Effector memory CD4-positive, alpha-beta T cell (primary cell): ENCODE results near the gene SLC40A1.

Experiments
- DNase-seq, 3 donors: peaks; one replicate each; pipeline ENCODE4 v3.0.0-alpha.2; 2020
- H3K27ac ChIP-seq: 2 replicates; pipeline ENCODE4 v1.7.0; 2013; ENCODE audit warnings: mild to moderate bottlenecking, low read length, moderate library complexity; ENCODE audit not compliant: insufficient read depth, poor library complexity, severe bottlenecking
- H3K27me3 ChIP-seq: replicated peaks from 2 replicates; pipeline ENCODE4 v1.7.0; 2013; ENCODE audit warnings: mild to moderate bottlenecking, low read length; ENCODE audit not compliant: insufficient read depth, control insufficient read depth, poor library complexity, severe bottlenecking
- H3K36me3 ChIP-seq: 2 replicates; pipeline ENCODE4 v1.7.0; 2013; ENCODE audit warnings: mild to moderate bottlenecking, low read length, moderate library complexity; ENCODE audit not compliant: control insufficient read depth, insufficient read depth
- H3K4me1 ChIP-seq: 2 replicates; pipeline ENCODE4 v1.7.0; 2013; ENCODE audit warnings: low read length, mild to moderate bottlenecking; ENCODE audit not compliant: control insufficient read depth, insufficient read depth, poor library complexity, severe bottlenecking
- H3K4me3 ChIP-seq: 2 replicates; pipeline ENCODE4 v1.7.0; 2013; ENCODE audit warnings: low read length, low read depth, mild to moderate bottlenecking; ENCODE audit not compliant: insufficient read depth, poor library complexity, severe bottlenecking
- H3K9me3 ChIP-seq: 2 replicates; pipeline ENCODE4 v1.7.0; 2013; ENCODE audit warnings: mild to moderate bottlenecking, low read length, moderate library complexity; ENCODE audit not compliant: control insufficient read depth

Gene SLC40A1

DNA sequence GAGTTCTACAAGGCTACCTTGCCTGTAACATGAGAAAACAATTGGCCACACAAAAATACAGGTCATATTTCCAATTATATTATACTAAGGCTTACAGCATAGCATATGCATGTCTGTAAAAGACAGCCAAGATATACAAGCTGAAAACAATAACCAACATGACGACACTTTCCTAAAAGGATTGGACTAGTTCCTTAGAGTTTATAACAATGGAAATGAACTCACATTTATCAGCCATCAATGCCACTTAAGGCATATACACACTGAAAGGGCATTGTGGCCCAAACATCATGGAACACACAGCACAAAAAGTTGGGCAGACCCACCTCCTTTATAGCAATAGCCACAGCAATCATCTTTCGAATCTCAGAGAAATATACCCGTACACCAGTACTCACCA is 52.0 kb downstream of the SLC40A1 start:
- DNase-seq: no peak
- Histone ChIP-seq H3K36me3 (no peaks in the 10 kb centered on the region), H3K9me3 (no peaks in the 10 kb centered on the region)

DNA sequence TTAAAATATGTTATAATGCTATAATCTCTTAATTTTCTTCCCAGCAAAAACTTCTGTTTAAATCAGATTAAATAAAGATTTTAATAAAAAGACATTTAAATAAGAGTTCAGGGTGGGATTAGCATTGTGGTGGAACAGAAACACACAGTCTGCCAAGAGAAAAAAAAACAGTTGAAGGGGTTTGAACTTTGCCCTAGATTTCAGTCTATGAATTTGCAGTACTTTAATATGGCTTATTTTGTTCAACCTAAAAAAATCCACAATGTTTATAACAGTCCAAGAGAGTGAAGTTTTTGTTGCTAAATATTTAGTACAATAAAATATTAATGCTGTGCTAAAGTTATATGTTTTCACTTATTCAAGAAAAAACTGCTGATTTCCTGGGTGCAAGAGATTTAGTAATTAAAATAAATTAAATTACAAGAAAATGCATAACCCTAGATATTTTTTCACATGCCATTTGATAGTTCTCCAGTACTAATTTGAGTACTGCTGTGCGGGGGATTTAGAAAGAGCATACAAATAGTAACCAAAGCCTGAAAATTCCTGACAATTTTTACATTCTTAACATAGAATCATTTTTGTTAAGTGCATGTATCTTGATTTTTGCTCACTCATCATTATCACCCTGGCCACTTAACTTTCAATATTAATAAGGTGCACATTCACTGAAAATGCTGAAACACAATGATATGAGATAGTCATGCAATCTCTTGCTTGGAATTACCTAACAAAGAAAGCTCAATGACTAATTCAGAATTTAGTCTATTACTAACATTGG is 52.6 kb downstream of the SLC40A1 start:
- Histone ChIP-seq H3K27ac (no peak overlapping the region), H3K9me3 (no peaks in the 10 kb centered on the region), H3K36me3 (no peaks in the 10 kb centered on the region), H3K27me3 (no peaks in the 10 kb centered on the region), H3K4me1 (no peaks in the 10 kb centered on the region), H3K4me3 (no peak overlapping the region)
- no peak for DNase-seq

More for the DNA sequence above, 52.0 kb downstream of the SLC40A1 start:
- Histone ChIP-seq H3K4me1 (no peaks in the 10 kb centered on the region), H3K27me3 (no peaks in the 10 kb centered on the region), H3K27ac (no peak overlapping the region), H3K4me3 (no peak overlapping the region)

DNA sequence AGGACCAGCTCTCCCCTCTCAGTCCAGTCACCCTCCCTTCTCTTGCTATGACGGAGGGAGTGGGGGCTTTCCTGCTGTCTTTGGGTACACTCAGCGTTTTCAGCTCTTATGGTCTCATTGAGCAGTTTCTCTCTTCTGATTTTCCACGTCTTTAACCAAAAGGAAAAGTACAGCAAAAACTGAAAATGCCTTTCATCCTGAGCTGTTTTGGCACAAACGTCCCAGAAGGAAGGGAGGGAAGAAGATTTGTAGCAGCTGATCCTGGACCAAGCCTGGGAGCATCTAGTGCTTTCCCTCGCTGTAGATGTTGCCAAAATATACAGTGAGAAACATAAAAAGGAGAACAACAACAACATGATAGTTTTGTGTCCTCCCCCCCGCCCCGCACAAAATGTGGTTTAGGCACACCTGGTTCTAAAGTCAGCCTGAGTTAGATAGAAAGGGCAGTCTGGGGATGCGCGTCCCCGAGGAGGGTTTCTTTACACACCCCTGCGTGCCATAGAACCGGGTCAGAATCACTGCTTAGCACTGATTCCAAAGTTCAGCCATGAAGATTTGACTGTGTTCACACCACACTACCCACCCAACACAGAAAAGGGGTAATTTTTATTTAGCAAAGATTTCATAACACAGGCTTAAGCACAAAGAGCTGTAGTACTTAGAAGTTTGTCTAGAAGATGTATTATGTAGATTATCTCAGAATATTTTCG is 53.4 kb downstream of the SLC40A1 start:
- H3K36me3 ChIP-seq: no peaks in the 10 kb centered on the region
- H3K4me1 ChIP-seq: no peaks in the 10 kb centered on the region
- DNase-seq: no peak
- H3K27me3 ChIP-seq: no peaks in the 10 kb centered on the region
- H3K27ac ChIP-seq: no peak overlapping the region
- no peak overlapping the region for H3K4me3 ChIP-seq
- no peaks in the 10 kb centered on the region for H3K9me3 ChIP-seq

DNA sequence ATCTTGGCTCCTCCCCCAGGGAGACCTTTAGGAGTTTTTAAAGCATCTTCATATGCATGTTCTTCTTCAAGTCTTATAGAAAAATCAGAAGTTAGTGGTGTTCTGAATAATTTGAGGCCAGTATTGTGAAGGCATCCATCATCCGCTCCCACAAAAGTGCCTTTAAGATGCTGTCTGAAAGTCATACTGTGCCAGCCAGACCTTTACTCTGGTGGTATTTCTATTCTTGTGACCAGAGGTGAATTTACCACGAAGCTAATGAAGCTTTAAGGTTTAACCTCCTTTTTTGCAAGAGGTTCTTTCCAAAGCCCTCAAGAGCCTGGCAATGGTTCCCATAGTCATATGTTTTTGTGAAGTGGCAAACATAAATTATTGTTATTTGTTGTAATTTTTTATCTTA is 54.3 kb downstream of the SLC40A1 start:
- Histone ChIP-seq H3K27me3 (no peaks in the 10 kb centered on the region), H3K4me1 (no peaks in the 10 kb centered on the region), H3K4me3 (no peak overlapping the region), H3K27ac (no peak overlapping the region), H3K9me3 (no peaks in the 10 kb centered on the region), H3K36me3 (no peaks in the 10 kb centered on the region)
- no peak for DNase-seq

DNA sequence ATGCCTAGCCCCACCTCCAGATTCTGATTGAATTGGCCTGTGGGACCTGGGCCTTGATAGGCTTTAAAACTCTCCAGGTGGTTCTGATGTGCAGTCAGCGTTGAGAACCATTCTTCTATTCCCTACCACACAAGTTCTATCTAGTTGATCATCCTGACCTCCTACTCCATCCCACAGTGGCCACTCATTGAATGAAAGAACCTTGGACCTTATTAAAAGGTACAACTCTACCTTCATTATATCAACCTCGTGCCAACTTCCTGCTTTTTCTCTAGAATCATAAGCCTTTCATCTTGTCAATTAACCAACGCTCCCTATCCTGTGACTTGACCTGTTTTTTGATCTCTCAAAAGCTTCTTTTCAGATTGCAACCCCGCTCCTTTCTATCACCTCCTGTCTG is 55.8 kb downstream of the SLC40A1 start:
- H3K4me3 ChIP-seq: no peak overlapping the region
- no peaks in the 10 kb centered on the region for H3K9me3 ChIP-seq
- H3K36me3 ChIP-seq: no peaks in the 10 kb centered on the region
- no peak for DNase-seq
- no peaks in the 10 kb centered on the region for H3K4me1 ChIP-seq
- H3K27me3 ChIP-seq: no peaks in the 10 kb centered on the region
- no peak overlapping the region for H3K27ac ChIP-seq

DNA sequence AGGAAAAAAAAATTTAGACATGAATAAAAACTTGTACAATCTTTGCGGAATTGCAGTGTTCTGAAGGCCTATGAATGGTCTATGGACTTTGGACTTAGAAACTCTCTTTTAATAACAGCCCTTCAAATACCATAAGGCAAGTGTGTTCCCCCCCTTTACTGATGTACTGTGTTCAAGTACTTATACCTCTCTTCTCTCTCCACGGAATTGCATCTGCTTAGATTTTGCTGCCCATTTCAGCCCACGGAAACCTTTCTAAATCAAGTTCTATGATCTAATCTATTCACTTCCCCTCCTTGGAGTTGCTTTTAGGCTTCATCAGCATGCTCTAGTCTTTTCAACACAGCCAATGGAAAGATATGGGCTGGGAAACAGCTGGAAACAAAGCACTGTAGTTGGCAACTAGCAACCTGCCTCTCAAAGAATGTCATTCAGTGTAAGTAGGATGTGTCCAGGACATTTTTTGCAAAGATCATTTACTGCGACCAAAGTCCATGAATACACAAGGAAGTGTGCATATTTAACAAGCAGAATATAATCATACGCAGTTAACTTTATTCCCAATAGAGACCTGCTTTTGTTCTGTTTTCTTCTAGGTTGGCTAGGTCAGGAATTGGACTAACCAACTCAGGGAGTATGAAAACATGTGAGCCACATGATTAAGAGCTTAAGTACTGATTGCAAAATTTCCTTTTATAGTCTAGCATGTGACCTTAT is 58.0 kb downstream of the SLC40A1 start:
- Histone ChIP-seq H3K27ac (no peak overlapping the region), H3K9me3 (no peaks in the 10 kb centered on the region), H3K36me3 (no peaks in the 10 kb centered on the region), H3K4me3 (no peak overlapping the region), H3K27me3 (no peaks in the 10 kb centered on the region), H3K4me1 (no peaks in the 10 kb centered on the region)
- no peak for DNase-seq

DNA sequence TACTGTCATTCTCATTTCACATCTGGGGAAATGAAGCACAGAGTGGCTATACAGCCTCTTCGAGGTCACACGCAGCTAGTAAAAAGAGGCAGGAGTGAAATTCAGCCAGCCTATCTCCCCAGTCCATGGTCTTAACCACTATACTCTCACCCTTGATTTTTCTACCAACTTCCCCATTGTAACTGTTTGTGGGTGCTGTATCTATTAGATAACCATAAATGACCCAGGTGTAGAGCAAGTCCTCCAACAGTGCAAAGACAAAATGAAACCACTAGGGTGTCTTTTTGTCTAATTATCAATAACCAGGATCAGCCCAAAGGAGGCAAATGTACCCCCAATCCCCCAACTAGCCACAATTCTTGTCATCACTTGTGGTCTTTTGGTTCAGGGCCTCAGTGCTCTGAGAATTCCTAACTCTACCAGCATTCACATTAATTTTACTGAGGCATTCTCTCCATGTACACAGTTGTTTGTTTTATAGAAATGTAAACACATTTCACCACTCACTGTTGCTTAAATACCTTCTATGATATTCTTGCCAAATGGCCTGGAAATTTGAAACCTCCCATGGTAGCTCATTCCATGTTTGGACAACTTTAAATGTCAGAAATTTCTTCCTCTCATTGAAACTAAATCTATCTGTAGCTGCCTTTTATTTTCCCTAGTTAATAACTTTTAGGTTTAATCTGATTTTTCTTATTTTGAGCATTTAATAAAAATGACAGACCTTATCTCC is 58.7 kb downstream of the SLC40A1 start:
- no peak for DNase-seq
- H3K4me3 ChIP-seq: no peak overlapping the region
- no peaks in the 10 kb centered on the region for H3K4me1 ChIP-seq
- no peak overlapping the region for H3K27ac ChIP-seq
- H3K9me3 ChIP-seq: no peaks in the 10 kb centered on the region
- no peaks in the 10 kb centered on the region for H3K27me3 ChIP-seq
- no peaks in the 10 kb centered on the region for H3K36me3 ChIP-seq

DNA sequence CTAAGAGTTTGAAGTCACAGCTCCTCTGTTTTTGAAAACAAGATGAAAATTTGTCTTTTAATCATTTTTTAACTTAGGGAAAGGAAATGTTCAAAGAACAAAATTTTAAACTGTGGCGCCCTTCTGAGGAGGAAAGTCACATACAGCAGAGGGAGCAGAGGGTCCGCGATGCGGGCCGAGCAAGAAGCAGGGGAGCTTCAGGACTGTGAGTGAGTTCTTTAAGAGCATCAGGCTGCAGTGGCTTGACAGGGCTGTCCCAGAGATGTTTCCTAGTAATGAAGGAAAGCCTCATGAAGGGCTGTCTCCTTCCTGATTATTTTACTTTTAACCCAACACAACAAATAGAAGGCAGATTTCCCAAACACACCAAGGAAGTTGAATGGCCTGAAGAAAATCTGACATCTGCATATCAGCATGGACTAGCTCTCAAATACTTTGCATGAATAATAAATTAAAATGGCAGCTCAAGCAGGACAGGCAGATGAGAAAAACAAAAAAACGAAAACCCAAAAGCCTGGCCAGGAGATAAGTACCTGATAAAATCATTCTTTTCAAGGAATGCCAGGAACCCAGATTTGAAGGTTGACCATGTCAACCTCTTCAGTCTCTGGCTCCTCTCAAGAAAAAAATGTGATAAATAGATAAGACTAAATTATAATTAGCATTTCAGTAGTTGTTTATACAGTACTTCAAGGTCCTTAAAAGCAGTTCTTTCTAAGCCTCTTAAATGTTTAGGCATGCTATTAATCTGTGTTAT is 60.8 kb downstream of the SLC40A1 start:
- H3K9me3 ChIP-seq: no peaks in the 10 kb centered on the region

DNA sequence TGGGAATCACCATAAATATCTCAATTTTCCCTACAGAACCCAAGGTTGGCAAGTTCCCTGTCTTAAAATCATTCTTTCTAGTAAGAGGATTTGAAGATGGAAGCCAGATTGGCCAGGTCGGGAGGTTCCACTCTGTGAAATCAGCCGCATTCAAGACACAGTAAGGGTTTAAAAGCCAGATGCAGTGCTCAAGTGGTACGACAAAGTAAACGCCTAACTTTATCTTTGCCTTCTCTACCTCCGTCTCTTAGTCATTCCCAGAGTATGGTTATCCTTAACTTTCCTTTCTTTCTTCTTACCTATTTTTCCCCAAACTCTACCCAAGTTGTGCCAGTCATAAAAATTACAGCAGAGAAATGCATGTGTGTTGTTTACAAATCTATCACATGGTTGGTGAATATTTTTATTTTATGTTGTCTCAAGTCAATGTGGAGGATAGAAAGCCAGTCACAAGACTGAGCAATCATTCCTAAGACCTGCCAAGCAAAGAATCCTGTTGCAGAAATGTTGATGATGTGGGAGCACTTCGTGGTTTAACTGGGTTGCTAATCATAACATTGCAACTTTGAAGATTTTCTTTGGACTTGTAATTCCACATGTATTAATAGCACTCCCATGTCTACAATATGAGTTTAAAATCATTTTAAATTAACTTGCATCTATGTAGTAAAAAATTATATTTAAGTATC is 62.6 kb downstream of the SLC40A1 start:
- Histone ChIP-seq H3K27me3 (no peaks in the 10 kb centered on the region), H3K9me3 (no peaks in the 10 kb centered on the region), H3K27ac (no peak overlapping the region), H3K36me3 (no peaks in the 10 kb centered on the region), H3K4me3 (no peak overlapping the region), H3K4me1 (no peaks in the 10 kb centered on the region)
- DNase-seq: no peak

More for the DNA sequence above, 60.8 kb downstream of the SLC40A1 start:
- H3K4me3 ChIP-seq: no peak overlapping the region
- no peak for DNase-seq
- no peaks in the 10 kb centered on the region for H3K36me3 ChIP-seq
- H3K27ac ChIP-seq: no peak overlapping the region
- no peaks in the 10 kb centered on the region for H3K27me3 ChIP-seq
- no peaks in the 10 kb centered on the region for H3K4me1 ChIP-seq
